SK-N-MC (cell line): ENCODE data around the gene RBM20.
"Not testable (repeated sequence)": the region's sequence is repeated elsewhere in the genome, so short reads cannot be mapped to it uniquely, and the experiment has no call there.

Experiments used
- DNase-seq: peaks from one replicate; pipeline ENCODE4 v3.0.0-alpha.2; 2011; ENCODE audit warnings: low read depth, low spot score
- H3K27ac ChIP-seq: fragments of 200-600 bp; sonication (generic); 2 replicates; pipeline ENCODE4 v1.5.1; 2016; ENCODE audit warnings: mixed run types
- H3K36me3 ChIP-seq: fragments of 200-600 bp; sonication (generic); 2 replicates; pipeline ENCODE4 v1.6.1; 2017; ENCODE audit warnings: antibody characterized with exemption, low read length, mixed read lengths; ENCODE audit not compliant: insufficient read depth
- H3K4me3 ChIP-seq: fragments of 200-600 bp; sonication (generic); 2 replicates; pipeline ENCODE4 v1.5.1; 2016
- H3K9ac ChIP-seq: fragments of 200-600 bp; sonication (generic); 2 replicates; pipeline ENCODE4 v1.8.0; 2017; ENCODE audit warnings: mixed run types, mixed read lengths; ENCODE audit not compliant: insufficient read length
- H3K9me3 ChIP-seq: fragments of 200-600 bp; sonication (generic); 2 replicates; pipeline ENCODE4 v1.6.1; 2017; ENCODE audit warnings: low read depth, mild to moderate bottlenecking, antibody characterized with exemption, low read length, moderate library complexity, mixed read lengths
- EZH2 ChIP-seq: fragments of 200-600 bp; sonication (generic); IDR thresholded peaks from one replicate; pipeline ENCODE4 v1.6.1; 2017; ENCODE audit warnings: antibody characterized with exemption
- FOXP2 ChIP-seq: optimal IDR thresholded peaks from 2 replicates; pipeline ENCODE3; 2011; ENCODE audit warnings: mild to moderate bottlenecking, moderate library complexity; ENCODE audit not compliant: insufficient read depth; ENCODE audit errors: extremely low read length, control extremely low read depth
- POLR2AphosphoS5 ChIP-seq: IDR thresholded peaks from 2 replicates; pipeline ENCODE4 v1.6.1; 2012; ENCODE audit warnings: mild to moderate bottlenecking, low read depth, low read length, borderline replicate concordance

The RBM20 gene

DNA sequence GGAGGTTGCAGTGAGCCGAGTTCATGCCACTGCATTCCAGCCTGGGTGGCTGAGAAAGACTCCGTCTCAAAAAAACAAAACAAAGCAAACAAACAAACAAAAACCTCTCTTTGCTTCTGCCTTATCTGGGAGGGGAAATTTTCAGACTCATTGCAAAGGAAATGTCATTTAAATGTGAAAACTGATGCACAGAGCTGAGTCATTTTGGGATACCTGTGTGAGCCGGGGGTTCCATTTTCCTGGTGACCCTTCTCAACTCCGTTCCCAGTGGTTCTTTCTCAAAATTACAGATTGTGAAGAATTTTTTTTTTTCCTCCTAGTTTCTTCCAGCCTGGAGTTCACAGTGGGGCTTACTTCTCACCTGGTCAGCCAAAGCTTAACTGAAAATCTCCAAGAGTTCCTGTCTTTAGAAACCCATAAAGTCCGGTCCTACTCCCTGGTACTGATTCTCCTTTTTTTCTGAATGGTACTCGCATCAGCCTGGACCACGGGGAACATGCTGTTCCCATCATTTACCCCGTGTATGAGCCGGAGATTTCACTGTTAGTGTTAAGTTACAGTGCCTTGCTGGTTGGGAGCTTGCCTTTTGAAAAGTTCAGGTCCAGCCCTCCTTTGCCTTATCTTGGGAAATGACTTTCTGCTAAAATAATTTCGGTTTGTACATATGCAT is 56.9 kb downstream of the RBM20 start:
- H3K9ac ChIP-seq: no peak overlapping the region
- no peaks in the 10 kb centered on the region for H3K9me3 ChIP-seq
- TF ChIP-seq EZH2 (no peak), FOXP2 (no peak), POLR2AphosphoS5 (no peak)
- no peak overlapping the region for H3K27ac ChIP-seq
- H3K4me3 ChIP-seq: no peak overlapping the region
- no peaks in the 10 kb centered on the region for H3K36me3 ChIP-seq
- no peak for DNase-seq

DNA sequence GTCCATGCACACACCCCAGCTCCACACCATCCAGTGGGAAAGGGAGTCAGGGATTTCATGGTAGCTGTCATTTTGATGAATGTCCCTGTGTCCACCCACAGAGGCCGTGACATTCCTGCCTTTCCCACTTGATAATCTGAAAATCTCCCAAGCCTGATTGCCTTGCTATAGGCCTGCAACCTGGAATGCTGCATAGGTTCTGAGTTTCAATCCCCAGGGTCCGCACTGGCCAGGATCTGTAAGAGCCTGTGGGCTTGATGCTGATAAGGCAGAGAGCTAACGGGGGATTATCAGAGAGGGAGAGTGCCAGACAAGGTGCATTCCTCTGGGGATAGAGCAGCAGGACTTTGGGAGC is 57.5 kb downstream of the RBM20 start:
- Histone ChIP-seq H3K4me3 (no peak overlapping the region), H3K27ac (no peak overlapping the region), H3K36me3 (no peaks in the 10 kb centered on the region), H3K9me3 (no peaks in the 10 kb centered on the region), H3K9ac (no peak overlapping the region)
- no peak for TF ChIP-seq FOXP2
- TF ChIP-seq EZH2: no peak
- no peak for TF ChIP-seq POLR2AphosphoS5
- DNase-seq: no peak

DNA sequence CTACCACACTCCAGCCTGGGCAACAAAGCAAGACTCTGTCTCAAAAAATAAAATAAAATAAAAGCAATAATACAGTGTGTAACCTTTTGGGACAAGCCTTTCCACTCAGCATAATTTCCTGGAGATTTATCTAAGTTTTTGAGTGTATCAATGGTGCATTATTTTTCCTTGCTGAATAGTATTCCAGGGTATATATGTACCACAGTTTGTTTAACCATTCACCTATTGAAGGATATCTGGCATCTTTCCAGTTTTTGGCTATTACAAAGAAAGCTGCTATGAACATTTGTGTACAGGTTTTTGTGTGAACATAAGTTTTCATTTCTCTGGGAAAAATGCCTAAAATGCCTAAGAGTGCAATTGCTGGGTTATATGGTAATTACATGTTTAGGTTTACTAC is 59.9 kb downstream of the RBM20 start:
- TF ChIP-seq EZH2 (no peak), POLR2AphosphoS5 (no peak), FOXP2 (no peak)
- no peak overlapping the region for H3K9ac ChIP-seq
- H3K9me3 ChIP-seq: no peaks in the 10 kb centered on the region
- H3K36me3 ChIP-seq: no peaks in the 10 kb centered on the region
- no peak overlapping the region for H3K4me3 ChIP-seq
- DNase-seq: no peak
- H3K27ac ChIP-seq: no peak overlapping the region

DNA sequence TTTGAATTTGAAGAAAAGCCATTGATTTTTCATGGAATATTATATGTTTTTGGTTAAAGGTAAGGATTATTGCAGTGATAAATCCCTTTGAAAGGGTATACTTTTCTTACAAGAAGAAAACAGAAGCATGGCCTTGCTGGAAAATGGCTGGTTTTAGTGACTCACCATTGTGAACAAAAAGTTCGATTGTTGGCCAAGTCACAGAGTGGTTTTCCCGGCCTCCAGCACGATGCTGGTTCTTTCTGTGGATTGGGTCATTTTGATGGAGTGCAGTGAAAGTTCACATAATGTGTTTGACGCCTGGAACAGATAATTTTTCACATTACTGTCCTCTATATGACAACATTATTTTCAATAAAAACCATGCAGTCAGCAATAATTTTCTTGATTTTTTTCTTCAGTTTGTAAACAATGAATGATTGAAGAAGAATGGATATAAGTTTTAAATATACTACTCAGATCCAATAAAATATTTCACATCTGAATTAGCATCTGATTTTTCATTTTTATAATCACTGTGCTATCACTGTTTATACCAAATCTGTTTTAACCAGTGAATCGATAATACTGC is 60.9 kb downstream of the RBM20 start:
- no peak overlapping the region for H3K9ac ChIP-seq
- TF ChIP-seq POLR2AphosphoS5 (no peak), EZH2 (no peak), FOXP2 (no peak)
- no peak for DNase-seq
- no peaks in the 10 kb centered on the region for H3K9me3 ChIP-seq
- no peaks in the 10 kb centered on the region for H3K36me3 ChIP-seq
- no peak overlapping the region for H3K27ac ChIP-seq
- no peak overlapping the region for H3K4me3 ChIP-seq

DNA sequence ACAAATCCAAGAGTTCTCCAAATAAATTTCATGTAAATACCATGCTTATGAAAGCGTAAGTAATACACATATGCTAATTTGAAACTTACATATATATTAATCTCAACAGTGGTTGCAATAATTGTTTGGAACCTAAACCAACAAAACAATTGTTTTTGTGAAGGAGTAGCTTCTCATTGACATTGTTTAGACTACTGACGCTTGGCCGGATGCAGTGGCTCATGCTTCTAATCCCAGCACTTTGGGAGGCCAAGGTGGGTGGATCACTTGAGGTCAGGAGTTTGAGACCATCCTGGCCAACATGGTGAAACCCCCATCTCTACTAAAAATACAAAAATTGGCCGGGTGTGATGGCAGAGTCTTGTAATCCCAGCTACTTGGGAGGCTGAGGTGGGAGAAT is 61.5 kb downstream of the RBM20 start:
- not testable (repeated sequence) for H3K4me3 ChIP-seq, H3K36me3 ChIP-seq, H3K9ac ChIP-seq, H3K9me3 ChIP-seq, DNase-seq, H3K27ac ChIP-seq

DNA sequence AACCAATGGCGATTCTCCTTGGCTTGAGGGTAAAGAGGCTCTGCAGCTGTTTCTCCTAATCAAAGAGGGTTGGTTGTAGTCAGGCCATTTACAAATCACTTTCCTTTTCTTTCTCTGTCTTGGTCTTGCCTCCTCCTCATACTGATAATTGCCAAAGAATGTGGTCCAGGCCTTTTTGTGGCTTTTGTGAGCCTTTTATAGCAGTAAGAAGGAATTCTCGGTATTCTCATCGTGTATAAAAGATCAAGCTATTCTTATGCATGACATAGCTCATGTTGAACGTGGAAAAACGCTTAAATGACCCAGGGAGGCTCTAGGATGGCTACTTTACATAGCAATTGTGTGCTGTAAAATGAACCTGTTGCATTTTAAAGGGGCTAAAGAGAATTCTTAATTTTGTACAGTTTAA is 62.6 kb downstream of the RBM20 start:
- Histone ChIP-seq H3K27ac (no peak overlapping the region), H3K9ac (no peak overlapping the region), H3K4me3 (no peak overlapping the region), H3K36me3 (no peaks in the 10 kb centered on the region), H3K9me3 (no peaks in the 10 kb centered on the region)
- DNase-seq: no peak
- TF ChIP-seq FOXP2: no peak
- no peak for TF ChIP-seq POLR2AphosphoS5
- TF ChIP-seq EZH2: no peak

DNA sequence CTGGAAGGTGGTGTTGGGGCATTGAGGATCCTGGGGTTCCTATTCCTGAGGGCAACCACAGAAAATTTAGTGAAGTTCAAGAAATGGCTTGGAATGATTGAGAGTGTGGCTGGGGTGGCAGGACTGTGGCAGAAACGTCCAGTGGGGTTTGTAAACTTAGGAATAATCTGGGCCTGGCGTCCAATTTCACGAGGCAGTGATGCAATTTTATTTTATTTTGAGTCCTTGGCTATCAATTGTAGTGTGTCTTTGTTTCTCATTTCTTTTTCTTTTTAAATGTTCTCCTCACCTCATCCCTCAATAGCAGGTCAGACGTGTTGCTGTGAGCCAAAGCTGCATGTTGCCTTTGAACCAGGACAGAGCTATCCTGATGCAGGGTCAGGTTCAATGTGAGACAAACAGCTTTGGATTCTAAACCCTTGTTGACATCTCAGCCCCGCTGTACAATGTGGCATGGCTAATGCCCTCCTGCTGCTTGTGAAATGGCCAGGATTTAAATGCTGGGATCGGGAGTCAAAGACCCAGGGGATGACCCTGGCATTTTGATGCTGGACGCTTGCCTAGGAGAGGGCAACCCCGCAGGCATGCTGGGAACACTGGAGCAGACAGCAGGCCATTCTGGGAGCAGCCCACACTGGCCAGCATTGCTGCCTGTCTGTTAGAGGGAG is 64.8 kb downstream of the RBM20 start:
- Histone ChIP-seq H3K9me3 (no peaks in the 10 kb centered on the region), H3K4me3 (no peak overlapping the region), H3K27ac (no peak overlapping the region), H3K36me3 (no peaks in the 10 kb centered on the region), H3K9ac (no peak overlapping the region)
- no peak for TF ChIP-seq FOXP2
- TF ChIP-seq EZH2: no peak
- TF ChIP-seq POLR2AphosphoS5: no peak
- DNase-seq: no peak

DNA sequence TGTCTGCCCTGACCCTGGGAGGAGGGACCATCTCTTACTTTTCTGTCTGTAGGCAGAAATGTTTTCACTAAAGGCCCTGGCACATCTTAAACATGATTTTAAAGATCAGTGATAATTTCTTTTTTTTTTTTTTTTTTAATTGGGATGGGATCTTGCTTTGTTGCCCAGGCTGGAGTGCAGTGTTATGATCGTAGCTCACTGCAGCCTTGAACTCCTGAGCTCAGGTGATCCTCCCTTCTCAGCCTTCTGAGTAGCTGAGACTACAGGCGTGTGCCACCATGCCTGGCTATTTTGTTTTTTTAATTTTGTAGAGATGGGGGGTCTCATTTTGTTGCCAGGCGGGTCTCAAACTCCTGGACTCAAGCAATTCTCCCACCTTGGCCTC is 65.3 kb downstream of the RBM20 start:
- Histone ChIP-seq H3K9me3 (no peaks in the 10 kb centered on the region), H3K4me3 (no peak overlapping the region), H3K9ac (no peak overlapping the region), H3K27ac (no peak overlapping the region), H3K36me3 (no peaks in the 10 kb centered on the region)
- TF ChIP-seq FOXP2 (no peak), EZH2 (no peak), POLR2AphosphoS5 (no peak)
- no peak for DNase-seq

DNA sequence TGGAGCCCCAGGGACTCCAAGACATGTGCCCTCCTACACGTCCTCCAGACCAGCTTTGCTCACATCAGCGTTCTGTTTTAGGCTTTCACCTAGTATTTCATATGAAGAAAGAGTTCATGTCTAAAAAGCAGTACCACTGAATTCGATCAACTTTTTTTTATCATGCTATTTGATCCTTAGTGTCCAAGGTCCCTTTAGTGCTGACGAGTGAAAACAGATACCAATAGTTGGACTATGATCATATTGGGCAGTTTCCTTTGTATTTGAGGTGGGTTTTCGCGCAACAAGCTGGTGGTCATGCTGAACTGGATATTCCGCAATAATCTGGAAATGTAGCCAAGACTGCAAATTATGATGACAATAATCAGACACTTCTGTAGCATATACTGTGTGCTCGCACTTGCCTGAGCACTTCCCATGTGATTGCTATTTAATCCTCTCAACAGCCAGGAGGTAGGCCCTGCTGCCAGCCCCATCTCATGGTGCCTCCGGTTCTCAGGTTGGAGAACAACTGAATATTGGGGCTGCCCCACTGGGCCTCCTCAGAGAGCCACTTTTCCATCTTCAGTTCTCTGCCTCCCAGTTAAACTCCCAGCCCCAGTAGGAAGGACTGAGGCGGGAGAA is 65.9 kb downstream of the RBM20 start:
- no peaks in the 10 kb centered on the region for H3K9me3 ChIP-seq
- TF ChIP-seq EZH2: no peak
- TF ChIP-seq POLR2AphosphoS5: no peak
- TF ChIP-seq FOXP2: no peak
- DNase-seq: no peak
- H3K4me3 ChIP-seq: no peak overlapping the region
- no peak overlapping the region for H3K27ac ChIP-seq
- no peak overlapping the region for H3K9ac ChIP-seq
- H3K36me3 ChIP-seq: no peaks in the 10 kb centered on the region
